ENCODE measurements around the gene IFNL4.

The IFNL4 gene

DNA sequence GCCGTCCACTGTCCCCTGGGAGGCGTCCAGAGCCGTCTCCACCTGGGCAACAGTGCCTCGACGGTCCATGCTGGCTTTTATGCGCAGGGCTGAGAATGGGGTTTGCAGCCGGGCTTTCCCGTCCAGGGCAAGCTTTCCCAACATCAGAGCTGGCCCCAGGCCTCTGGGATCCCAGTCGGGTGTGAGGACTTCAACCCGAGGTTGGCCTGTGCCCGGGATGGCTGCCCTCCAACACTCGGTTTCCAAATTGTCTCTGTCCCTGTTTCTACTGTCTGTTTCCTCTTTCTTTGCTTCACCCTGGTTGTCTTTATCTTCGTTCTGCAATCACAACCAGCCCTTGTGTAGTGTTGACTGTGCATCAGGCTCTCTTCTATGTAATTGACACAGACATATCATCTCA is at the start of gene IFNL4:
Gene IFNL4 (minus strand): TSS at position 51 of the 400 bp plus-strand sequence.
- TF ChIP-seq CTCF (conservative IDR thresholded peaks at IDR 0.05), result no peak
- no peak within 1 kb of the TSS for H3K27ac ChIP-seq

DNA sequence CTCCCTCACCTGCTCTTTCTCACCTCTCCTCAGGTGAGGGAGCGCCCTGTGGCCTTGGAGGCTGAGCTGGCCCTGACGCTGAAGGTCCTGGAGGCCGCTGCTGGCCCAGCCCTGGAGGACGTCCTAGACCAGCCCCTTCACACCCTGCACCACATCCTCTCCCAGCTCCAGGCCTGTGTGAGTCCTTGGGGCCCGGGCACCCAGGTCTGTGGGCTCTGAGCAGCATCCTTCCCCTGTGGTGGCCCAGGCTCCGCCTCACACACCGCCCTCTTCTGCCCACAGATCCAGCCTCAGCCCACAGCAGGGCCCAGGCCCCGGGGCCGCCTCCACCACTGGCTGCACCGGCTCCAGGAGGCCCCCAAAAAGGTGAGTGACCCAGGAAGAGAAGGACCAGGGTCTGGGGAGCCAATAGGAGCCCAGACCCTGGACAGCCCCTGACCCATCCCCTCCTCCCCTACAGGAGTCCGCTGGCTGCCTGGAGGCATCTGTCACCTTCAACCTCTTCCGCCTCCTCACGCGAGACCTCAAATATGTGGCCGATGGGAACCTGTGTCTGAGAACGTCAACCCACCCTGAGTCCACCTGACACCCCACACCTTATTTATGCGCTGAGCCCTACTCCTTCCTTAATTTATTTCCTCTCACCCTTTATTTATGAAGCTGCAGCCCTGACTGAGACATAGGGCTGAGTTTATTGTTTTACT is 49.4 kb upstream of the IFNL4 start:
- TF ChIP-seq CTCF (conservative IDR thresholded peaks at IDR 0.05), result no peak
- H3K27ac ChIP-seq, result no peak overlapping the region

- TF ChIP-seq CTCF (conservative IDR thresholded peaks at IDR 0.05), result no peak
- no peak overlapping the region for H3K27ac ChIP-seq
Observed at GRCh38 chr19:39296906-39297305, 48.2 kb upstream of the IFNL4 start.

- H3K27ac ChIP-seq, result no peak within 1 kb of the TSS
- no peak for TF ChIP-seq CTCF (conservative IDR thresholded peaks at IDR 0.05)
Observed at GRCh38 chr19:39296055-39296645, 47.5 kb upstream of the IFNL4 start, which contains the start of gene IFNL1. Gene IFNL1, plus strand, starts transcription at chr19:39296407. Its CDS starts 15 bp downstream, at chr19:39296422.

DNA sequence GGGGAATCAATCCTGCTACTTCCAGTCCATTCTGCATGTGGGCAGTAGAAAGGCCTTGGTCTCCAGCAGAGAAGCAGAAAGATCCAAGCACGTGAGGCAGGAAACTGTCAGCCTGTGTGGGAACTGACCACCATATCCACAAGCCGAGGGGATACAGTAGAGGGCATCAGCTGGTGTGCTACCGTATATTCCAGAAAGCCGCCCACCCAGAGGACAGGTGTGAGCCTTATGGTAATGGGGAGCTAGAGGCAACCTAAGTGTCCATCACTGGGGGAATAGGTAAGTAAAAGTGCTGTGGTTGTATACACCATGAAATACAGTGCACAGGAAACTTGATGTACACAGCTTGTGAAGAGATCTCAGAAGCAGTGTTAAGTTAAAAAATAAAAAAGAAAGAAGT is 44.7 kb upstream of the IFNL4 start:
- no peak for TF ChIP-seq CTCF (conservative IDR thresholded peaks at IDR 0.05)
- H3K27ac ChIP-seq, result no peak overlapping the region

DNA sequence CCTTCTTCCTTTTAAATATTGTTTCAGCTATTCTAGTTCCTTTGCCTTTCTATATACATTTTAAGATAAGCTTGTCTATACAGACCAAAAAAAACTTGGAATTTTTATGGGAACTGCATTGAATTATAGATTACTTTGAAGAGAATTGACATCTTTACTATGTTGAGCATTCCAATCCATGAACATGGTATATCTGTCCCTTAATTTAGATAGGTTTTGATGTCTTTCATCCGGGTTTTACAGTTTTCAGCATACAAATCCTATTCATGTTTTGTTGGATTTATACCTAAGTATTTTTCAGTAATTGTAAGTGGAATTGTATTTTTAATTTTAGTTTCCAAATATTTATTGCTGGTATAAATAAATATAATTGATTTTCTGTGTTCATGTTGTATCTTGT is 35.4 kb upstream of the IFNL4 start:
- TF ChIP-seq CTCF (conservative IDR thresholded peaks at IDR 0.05), result no peak
- H3K27ac ChIP-seq, result no peak overlapping the region

DNA sequence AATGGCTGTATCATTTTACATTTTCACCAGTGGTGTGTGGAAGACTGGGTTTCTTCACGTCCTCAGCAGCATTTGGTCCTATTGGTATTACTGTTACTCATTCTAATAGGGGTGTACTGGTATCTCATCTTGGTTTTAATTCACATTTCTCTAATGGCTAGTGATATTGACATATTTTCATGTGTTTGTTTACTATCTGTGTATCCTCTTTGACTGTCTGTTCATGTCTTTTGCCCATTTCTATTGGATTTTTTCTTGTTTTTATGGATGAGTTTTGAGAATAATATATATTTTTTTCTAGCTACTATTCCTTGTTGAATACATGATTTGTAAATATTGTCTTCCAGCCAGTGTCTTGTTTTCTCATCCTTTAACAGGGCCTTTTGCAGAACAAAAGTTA is 33.4 kb upstream of the IFNL4 start:
- TF ChIP-seq CTCF (conservative IDR thresholded peaks at IDR 0.05), result no peak
- no peak overlapping the region for H3K27ac ChIP-seq
